ENCODE measurements around the gene CDH4. TPM values are rescaled to one million over a fixed set of nuclear protein-coding genes. Genes with fewer than 3 reads are reported as not detected.
"Not testable (repeated sequence)": the region's sequence is repeated elsewhere in the genome, so short reads cannot be mapped to it uniquely, and the experiment has no call there.

The CDH4 gene
- total RNA-seq, 1 donor from 2014 or later: under 0.01 TPM

GRCh38 chr20:61416546-61416945, 164.5 kb downstream of the CDH4 start:
- no peak for DNase-seq (ENCODE audit: low read depth in 2 of 2)

- DNase-seq (ENCODE audit: low read depth in 2 of 2): no peak
Observed at GRCh38 chr20:61417221-61417941, 165.3 kb downstream of the CDH4 start.

DNA sequence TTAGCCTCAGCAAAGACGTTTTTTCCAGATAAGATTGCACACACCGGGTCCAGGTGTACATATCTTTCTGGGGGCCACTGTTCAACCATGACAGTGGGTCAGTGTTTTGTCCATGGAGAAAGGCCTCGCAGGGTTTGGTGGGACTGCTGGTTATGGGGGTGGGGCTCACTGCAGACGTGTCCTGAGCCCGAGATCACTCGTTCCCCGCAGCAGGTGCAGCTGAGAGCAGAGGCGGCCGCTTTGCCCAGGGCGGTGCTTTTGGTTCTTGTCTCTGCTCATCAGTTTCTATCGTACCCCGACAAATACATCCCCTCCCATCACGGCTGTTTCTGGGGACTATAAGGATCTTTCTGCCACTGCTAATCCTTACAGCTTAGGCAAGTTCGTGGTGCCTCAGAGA, 166.9 kb downstream of the CDH4 start:
- no peak for DNase-seq (ENCODE audit: low read depth in 2 of 2)

DNA sequence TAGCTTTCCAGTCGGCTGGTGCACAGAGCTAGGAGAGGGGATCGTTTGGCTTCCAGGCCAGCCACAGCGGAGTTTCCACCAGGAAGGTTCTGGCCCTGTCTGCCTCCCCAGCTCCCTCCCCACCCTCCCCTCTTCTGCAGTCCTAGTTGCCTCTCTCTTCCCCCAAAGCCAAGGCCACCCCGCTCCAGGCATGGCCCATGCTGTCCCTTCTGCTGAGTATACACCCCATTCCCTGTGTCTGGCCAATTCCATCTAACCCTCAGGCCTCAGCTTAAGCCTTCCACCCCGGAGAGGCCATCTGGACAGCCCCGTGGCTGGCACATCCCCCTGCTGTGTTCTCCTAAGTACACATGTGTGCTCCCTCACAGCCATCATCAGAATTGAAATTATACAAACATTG, 167.4 kb downstream of the CDH4 start:
- DNase-seq (ENCODE audit: low read depth in 2 of 2): no peak

DNA sequence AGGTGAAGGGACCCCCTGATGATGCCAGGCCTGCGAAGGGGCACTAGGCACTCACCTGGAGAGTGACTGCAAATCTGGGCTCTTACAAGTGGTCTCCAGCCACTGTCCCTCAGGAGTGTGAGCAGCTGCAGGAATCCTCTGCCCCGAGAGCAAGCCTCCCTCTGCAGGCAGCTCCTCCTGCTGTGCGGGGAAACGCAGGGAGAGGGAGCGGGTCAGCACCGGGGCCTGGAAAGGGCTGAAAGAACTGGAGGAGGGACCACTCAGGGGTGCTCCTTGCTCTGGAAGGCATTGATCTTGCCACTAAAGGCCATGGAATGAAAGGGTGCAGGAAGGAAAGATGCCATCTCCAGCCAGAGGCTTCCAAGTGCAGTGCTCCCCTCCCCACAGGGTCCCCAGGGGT, 168.0 kb downstream of the CDH4 start:
- no peak for DNase-seq (ENCODE audit: low read depth in 2 of 2)

- no peak for DNase-seq (ENCODE audit: low read depth in 2 of 2)
Observed at GRCh38 chr20:61420781-61421180, 168.7 kb downstream of the CDH4 start.

DNA sequence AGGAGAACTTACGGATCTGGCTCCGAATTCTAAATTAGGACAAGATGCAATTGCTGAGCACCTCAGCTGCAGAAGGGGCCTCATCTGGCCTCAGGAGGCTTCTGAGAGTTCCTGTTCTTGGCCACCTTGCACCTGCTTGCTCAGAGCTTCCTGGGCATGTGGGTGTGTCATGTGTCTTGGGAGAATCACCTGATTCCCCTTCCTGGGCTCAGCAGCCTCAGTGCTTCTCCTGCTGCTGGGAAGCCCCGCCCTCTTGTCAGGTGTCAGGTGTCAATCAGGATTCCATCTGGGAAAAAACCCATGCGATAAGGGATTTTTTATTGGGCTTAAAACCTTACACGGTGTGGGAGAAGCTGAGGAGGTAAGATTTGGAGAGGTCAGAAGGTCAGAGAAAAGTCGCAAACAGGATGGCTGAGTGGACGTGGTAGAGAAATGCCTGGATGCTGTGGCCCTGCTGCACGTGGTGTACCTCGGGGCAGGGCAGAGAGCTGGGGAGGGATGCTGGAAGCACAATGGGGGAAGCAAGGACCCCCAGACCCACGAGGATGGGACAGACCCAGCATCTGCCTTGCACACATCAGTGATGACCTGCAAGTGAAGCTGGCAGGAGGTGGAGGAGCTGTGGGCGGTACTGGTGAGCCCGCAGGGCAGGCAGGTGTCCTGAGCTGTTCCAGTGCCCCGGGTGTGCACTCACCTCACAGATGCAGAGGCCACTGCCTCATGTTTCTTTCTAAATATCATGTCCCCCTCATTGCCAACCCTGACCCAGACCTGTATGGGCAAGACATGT, 170.8 kb downstream of the CDH4 start:
- DNase-seq (ENCODE audit: low read depth in 2 of 2): no peak

DNA sequence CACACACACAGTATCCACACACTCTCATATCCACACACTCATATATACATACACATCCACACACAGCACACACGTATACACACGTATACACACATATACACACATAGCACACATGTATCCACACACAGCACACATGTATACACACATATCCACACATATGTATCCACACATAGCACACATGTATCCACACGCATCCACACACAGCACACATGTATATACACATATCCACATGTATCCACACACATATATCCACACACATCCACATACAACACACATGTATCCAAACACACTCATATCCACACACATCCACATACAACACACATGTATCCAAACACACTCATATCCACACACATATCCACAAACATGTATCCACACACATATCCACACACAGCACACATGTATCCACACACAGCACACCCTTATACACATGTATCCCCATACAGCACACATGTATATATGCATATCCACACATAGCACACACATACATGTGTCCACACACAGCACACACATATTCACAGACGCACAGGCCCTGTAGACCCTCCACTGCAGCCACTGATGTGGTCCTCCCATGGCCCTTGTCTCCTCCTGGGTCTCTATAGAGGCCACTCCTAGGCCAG, 172.1 kb downstream of the CDH4 start:
- no peak for DNase-seq (ENCODE audit: low read depth in 2 of 2)

GRCh38 chr20:61424628-61425420, 172.8 kb downstream of the CDH4 start:
- no peak for DNase-seq (ENCODE audit: low read depth in 2 of 2)

DNA sequence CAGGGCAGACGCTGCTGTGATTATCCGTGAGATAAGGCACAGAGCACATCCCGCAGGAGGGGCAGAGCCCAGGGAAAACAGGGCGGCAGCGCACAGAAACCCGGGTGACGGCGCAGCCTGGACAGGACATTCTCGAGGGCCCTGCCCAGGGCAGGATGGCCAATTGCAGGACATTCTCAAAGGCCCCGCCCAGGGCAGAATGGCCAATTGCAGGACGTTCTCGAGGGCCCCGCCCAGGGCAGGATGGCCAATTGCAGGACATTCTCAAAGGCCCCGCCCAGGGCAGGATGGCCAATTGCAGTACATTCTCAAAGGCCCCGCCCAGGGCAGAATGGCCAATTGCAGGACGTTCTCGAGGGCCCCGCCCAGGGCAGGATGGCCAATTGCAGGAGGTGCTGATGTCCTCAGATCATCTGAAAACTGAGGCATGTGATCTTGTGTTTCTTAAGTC, 173.5 kb downstream of the CDH4 start:
- not testable (repeated sequence) for DNase-seq (ENCODE audit: low read depth in 2 of 2)

GRCh38 chr20:61426352-61426751, 174.3 kb downstream of the CDH4 start:
- no peak for DNase-seq (ENCODE audit: low read depth in 2 of 2)

- DNase-seq (ENCODE audit: low read depth in 2 of 2): no peak
Observed at GRCh38 chr20:61429458-61430227, 177.6 kb downstream of the CDH4 start.

GRCh38 chr20:61430228-61430624, 178.2 kb downstream of the CDH4 start:
- DNase-seq (ENCODE audit: low read depth in 2 of 2): no peak

DNA sequence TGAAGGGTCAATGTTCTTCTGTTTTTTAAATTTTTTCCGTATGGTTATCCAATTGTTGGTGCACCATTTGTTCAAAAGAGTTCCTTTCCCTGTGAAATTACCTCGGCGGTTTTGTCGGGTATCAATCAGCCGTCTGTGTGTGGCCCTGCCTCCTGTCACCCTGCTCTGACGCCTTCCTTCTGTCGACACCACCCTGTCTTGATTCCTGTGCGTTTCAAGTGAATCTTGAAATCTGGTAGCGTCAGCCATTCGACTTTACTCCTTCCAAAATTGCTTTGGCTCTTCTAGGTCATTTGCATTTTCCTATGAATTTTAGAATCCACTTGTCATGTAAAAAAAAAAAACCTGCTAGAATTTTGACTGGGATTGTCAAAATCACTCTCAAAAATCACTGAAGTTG, 181.1 kb downstream of the CDH4 start:
- DNase-seq (ENCODE audit: low read depth in 2 of 2): no peak

DNA sequence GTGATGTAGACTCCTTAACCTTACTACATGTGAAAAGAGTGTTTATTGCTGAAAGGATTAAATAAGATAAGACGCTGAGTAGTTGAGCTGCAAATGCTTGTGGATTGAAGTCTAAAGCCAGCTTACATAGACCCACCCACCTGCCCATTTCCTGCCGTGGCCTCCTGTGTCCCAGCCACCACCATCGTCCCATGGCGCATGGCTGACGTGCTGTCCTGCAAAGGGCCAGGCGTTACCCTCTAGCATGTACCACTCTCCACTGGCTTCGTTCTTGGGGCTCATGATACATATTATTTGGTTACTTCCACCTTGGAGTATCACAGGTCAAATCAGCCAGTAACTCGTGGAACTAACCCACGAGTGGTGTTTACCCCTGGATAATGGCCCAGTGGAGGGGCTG, 181.8 kb downstream of the CDH4 start:
- DNase-seq (ENCODE audit: low read depth in 2 of 2): no peak

GRCh38 chr20:61434341-61434781, 182.3 kb downstream of the CDH4 start:
- no peak for DNase-seq (ENCODE audit: low read depth in 2 of 2)

GRCh38 chr20:61435184-61435822, 183.2 kb downstream of the CDH4 start:
- DNase-seq (ENCODE audit: low read depth in 2 of 2): no peak

GRCh38 chr20:61435823-61436220, 183.8 kb downstream of the CDH4 start:
- no peak for DNase-seq (ENCODE audit: low read depth in 2 of 2)

- DNase-seq (ENCODE audit: low read depth in 2 of 2): no peak
Observed at GRCh38 chr20:61436283-61436666, 184.2 kb downstream of the CDH4 start.

- no peak for DNase-seq (ENCODE audit: low read depth in 2 of 2)
Observed at GRCh38 chr20:61436667-61437279, 184.7 kb downstream of the CDH4 start.
